GM12873 (cell line): ENCODE data around the gene SSBP3.

Experiments used
- TF ChIP-seq, protein P1 (sequence below): IDR thresholded peaks from 2 replicates; pipeline ENCODE4 v1.5.1; 2012; ENCODE audit warnings: low read depth, mild to moderate bottlenecking, moderate library complexity, low read length, control low read depth; ENCODE audit not compliant: insufficient read depth; ENCODE audit errors: missing control alignments

The SSBP3 gene

DNA sequence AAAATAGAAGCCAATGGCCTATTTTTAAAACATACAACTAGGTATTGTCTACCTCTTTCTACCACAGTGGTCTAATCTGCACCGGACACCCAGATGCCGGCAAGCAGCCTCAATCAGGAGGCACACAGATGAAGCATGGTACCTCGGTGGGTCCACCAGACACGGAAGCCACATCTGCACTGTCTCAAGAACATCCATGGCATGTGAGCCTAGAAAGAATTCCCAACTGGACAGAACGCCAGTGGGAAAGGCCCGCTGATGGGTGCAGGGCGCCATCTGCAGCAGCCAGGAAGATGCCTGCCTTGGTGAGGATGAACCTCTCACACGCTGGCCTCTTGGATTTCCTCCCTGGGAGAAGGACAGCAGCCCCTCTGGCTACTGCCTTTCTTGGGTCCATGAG is 126.7 kb downstream of the SSBP3 start:
- TF ChIP-seq, protein P1, sequence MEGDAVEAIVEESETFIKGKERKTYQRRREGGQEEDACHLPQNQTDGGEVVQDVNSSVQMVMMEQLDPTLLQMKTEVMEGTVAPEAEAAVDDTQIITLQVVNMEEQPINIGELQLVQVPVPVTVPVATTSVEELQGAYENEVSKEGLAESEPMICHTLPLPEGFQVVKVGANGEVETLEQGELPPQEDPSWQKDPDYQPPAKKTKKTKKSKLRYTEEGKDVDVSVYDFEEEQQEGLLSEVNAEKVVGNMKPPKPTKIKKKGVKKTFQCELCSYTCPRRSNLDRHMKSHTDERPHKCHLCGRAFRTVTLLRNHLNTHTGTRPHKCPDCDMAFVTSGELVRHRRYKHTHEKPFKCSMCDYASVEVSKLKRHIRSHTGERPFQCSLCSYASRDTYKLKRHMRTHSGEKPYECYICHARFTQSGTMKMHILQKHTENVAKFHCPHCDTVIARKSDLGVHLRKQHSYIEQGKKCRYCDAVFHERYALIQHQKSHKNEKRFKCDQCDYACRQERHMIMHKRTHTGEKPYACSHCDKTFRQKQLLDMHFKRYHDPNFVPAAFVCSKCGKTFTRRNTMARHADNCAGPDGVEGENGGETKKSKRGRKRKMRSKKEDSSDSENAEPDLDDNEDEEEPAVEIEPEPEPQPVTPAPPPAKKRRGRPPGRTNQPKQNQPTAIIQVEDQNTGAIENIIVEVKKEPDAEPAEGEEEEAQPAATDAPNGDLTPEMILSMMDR: no peak

DNA sequence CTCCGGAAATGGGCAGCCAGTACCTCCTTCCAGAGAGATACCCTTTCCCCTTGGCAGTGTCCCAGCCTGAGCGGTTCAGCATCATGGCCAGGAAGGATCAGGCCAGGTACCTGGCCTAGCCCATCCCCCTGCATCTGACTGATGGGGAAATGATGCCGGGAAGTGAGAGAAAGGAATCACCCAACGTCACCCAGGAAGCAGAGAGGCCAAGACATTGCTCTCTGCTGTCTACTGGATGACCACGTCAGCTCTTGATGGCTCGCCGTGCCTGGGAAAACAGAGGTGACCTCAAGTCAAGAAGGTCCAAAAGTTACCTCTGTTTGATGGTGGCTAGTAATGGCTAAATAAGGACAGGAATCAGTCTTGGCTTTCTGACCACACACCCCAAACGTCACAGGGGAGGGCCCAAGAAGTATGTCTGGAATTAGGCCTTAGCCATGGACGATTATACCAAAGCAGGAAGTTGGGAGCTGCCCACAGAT is 127.2 kb downstream of the SSBP3 start:
- TF ChIP-seq, protein P1: no peak

DNA sequence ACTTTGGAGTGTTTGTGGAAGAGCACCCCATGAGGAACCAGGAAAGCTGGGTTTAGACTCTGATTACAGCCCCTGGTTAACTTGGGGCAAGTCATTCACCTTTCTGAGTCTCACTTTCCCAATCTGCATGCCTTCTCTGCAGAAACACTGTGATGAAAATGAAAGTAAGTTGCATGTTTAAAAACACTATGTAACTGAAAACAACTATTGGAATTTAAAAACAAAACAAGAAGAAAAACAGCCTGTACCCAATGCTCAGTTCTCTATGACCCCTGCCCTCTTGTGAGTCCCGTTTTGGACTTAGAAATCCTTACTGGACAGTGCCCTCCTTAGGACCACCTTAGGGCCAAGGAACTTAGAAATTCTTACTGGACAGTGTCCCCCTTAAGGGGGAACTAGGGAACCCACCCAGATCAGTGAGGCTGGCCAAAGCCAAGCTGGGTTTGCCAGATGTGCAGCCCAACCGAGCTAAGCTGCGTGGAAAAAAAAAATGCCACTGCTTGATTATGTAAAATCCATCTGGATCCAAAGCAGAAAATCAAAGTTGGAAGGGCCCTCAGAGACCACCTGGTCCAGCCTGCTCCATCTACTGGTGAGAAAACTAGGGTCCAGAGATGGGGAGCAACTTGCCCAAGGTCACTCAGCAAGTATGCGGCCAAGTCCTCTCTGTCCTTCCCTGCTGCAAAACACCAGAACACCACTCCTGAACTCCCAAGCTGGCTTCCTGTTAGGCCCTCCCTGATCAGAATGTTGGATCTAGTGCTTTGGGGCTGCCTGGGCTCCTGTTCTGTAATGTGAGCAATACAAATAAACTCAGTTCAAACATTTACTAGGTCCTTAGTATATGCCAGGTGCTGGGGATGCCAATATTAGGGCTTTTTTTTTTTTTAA is 128.5 kb downstream of the SSBP3 start:
- TF ChIP-seq, protein P1: no peak

DNA sequence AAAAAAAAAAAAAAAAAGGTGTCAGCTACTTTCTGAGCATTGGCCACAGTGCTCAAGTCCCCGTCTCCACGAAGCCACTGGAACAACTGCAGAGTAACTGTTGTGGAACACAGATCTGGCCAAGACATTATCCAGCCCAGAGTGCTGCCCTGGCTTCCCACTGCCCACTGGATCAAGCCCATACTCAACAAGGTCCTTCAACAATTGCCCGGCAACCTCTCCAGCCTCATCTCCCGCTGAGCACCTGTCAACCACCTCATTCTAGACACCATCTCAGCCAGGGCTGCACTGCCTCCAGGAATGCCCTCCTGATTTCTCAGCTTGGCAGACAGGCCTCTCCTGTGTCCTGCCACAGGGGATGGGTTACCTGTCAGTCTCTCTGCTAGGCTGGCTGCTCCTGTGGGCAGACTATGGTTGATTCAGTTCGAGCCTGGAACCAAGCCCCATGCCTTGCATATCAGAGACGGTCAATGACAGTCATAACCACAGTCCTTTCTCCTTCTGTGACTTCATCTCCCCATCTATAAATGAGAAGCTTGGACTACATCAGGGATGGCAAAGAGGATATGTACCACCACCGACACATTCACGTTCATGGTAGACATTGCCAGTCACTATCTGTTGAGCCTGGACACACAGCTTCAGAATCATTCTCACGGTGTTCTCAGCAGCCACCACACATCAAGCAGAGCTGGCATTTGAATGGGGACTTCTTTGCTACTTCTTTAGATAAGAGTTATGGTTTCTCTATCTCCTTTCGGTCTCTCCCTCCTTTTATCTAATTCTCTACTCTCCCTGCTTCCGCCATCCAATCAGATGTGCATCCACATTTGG is 129.4 kb downstream of the SSBP3 start:
- TF ChIP-seq, protein P1: no peak

DNA sequence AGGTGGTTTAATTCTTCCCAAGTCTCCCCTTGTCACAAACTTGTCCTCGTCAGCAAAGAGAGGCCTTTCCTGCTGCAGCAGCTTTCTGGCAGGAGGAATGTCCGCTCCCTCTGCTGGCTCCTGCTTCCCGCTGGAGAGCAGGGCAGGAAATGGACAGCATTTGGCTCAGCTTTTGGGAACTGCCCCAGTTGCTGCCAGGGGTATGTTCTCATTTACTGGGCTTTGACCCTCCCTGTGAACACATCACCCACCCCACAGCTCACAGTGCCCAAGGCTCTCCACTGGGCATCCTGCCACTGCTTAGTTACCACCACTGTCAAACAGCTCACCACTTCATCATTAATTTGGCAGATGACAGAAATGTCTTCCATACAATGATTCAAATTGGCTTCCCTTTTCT is 130.8 kb downstream of the SSBP3 start:
- TF ChIP-seq, protein P1: no peak

DNA sequence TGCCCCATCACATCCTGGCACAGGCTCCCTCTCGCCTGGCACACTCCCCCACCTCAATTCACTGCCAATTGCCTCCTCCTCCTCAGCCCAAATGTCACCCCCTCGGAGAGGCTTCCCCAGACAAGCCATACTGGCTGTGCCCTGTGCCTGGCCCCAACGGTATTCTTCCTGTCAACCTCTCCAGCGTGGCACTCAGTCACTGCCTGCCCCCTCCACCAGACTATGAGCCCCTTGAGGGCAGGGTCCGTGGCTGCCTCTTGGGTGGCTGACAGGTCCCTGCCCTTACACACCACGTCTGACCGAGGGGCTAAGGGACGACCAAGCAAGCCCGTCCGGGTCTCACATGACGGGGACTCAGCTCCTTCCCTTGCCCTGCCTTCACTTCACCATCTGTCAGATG is 131.3 kb downstream of the SSBP3 start:
- TF ChIP-seq, protein P1: no peak

DNA sequence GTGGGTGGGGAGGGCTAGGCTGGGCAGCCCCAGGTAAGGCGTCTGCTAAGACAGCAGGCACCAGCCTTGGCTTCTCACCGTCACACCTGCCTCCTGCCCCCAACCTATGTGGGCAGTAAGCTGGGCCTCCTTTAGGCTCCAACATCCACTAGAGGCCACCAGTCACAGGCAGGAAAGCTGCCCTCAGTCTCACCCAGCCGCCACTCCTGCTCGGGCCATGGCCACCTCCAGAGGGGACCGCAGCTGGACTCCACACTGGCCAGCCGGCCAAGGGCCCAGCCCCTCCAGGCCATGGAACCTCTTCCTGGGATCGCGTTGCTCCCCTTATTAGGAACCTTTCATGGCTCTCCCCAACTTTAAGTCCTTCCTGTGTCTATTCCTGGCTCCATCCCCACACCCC is 131.7 kb downstream of the SSBP3 start:
- TF ChIP-seq, protein P1: no peak
